Thyroid gland (tissue), 4 donors: Measurements from ENCODE around the gene MAS1.

Experiments
- POLR2A ChIP-seq, 2 donors: fragments of 450-650 bp; IDR thresholded peaks; one replicate each; pipeline ENCODE4 v1.6.1; 2017; ENCODE audit warnings: antibody characterized with exemption in 2 of 2, mild to moderate bottlenecking in 2 of 2, moderate library complexity in 1 of 2
- TF ChIP-seq, protein P1 (sequence below), 6 experiments: fragments of 200-600 bp in 3 of 6; fragments of 450-650 bp in 3 of 6; sonication (generic) in 3 of 6; IDR thresholded peaks; one replicate each; pipeline ENCODE4 v1.5.1; 2016 to 2019; ENCODE audit warnings: antibody characterized with exemption in 6 of 6, mild to moderate bottlenecking in 2 of 6, inconsistent platforms in 1 of 6, moderate library complexity in 1 of 6

DNA sequence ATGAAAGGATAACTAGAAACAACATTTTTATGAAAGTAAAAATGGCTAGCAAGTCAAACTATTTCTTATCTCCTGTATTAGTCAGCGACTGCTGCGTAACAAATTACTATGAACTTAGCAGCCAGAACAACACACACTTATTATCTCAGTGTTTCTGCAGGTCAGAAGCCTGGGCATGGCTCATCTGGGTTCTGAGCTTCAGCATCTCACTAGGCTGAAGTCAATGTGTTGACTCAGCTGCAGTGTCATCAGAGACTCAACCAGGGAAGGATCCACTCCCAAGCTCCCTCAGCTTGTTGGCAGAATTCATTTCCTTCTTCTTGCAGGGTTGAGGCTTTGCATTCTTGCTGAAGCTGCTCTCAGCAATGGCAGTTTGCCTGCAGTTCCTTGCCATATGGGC is 44.8 kb downstream of the MAS1 start:
- TF ChIP-seq, protein P1, sequence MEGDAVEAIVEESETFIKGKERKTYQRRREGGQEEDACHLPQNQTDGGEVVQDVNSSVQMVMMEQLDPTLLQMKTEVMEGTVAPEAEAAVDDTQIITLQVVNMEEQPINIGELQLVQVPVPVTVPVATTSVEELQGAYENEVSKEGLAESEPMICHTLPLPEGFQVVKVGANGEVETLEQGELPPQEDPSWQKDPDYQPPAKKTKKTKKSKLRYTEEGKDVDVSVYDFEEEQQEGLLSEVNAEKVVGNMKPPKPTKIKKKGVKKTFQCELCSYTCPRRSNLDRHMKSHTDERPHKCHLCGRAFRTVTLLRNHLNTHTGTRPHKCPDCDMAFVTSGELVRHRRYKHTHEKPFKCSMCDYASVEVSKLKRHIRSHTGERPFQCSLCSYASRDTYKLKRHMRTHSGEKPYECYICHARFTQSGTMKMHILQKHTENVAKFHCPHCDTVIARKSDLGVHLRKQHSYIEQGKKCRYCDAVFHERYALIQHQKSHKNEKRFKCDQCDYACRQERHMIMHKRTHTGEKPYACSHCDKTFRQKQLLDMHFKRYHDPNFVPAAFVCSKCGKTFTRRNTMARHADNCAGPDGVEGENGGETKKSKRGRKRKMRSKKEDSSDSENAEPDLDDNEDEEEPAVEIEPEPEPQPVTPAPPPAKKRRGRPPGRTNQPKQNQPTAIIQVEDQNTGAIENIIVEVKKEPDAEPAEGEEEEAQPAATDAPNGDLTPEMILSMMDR (IDR thresholded peaks at IDR 0.05) = no peak
- TF ChIP-seq POLR2A (IDR thresholded peaks at IDR 0.05) = no peak
